Stimulated activated CD8-positive, alpha-beta memory T cell treated with anti-CD3 and anti-CD28 coated beads, Interleukin-7, amount 100 ng/mL, for 1 hour (primary cell): ENCODE data around the gene LAPTM4A.
"Not testable (repeated sequence)": the region's sequence is repeated elsewhere in the genome, so short reads cannot be mapped to it uniquely, and the experiment has no call there.

ENCODE experiments used
- DNase-seq, 2 donors: peaks; one replicate each; pipeline ENCODE4 v3.0.0-alpha.2; 2020; ENCODE audit warnings: low read depth in 2 of 2

Gene LAPTM4A

DNA sequence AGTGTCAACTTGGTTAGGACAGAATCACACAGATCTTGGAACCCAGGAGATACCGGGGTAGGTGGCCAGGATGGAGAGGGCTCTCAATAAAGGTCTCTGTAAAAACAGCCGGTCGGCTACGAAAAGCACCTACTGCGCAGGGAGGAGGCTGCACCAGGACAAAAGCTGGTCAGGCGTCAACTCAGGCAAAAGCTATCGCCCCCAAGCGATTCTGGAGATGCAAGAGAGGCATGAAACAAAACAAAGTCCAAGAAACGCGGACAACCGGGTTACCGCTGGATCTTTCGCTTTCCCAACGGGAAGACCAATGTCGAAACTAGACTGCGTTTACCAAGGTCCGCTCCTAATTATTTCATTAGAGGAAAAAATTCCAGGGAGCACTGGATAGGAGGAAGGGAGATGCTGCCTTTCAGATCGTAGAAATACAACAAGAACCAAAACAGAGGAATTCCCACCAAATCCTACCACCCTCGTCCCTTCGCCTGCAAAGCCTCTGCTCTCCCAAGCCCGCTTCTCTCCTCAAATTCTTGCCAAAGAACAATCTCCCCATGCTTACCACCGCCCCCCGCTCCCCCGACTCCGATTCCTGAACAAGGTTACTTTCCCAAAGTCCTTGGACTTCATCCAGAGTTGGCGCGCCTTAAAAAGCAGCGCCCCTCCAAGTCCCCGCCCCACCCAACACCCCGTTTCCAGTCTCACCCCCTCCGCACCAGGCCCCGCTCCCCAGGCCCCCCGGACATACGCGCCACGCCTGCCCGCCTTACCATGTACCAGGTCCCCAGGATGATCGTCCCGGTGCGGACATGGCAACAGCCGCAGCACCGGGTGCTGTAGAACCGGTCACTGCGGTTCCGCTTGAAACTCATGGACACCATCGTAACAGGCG lies 539 bp downstream of the LAPTM4A start:
- DNase-seq: no peak

DNA sequence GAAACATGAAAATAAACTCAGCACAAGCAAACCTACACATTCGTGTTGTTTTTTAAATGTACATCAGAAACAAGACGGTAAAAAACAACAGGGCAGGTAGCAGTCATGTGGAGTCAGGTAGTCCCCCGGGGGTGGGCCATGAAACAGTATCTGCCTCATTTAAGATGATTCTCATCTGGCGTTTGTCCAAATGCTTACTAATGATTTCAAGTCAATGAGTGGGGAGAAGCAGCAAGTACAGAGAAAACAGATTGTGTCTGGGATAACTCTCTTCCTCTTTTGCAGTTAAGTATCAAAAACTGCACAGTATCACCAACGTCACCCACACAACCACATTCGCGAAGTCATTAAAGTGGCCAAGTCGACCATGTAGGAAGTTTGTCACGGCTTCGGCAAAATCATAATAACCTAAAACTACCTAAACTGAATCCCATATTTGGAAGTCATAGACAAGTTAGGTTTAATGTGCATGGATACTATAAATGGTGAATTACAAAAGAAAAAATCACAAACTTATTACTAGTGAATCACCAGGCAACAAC lies 1.3 kb downstream of the LAPTM4A start:
- DNase-seq: no peak

GRCh38 chr2:20049637-20050036 lies 1.8 kb downstream of the LAPTM4A start:
- no peak for DNase-seq

GRCh38 chr2:20048488-20049448 lies 2.7 kb downstream of the LAPTM4A start:
- DNase-seq: no peak

DNA sequence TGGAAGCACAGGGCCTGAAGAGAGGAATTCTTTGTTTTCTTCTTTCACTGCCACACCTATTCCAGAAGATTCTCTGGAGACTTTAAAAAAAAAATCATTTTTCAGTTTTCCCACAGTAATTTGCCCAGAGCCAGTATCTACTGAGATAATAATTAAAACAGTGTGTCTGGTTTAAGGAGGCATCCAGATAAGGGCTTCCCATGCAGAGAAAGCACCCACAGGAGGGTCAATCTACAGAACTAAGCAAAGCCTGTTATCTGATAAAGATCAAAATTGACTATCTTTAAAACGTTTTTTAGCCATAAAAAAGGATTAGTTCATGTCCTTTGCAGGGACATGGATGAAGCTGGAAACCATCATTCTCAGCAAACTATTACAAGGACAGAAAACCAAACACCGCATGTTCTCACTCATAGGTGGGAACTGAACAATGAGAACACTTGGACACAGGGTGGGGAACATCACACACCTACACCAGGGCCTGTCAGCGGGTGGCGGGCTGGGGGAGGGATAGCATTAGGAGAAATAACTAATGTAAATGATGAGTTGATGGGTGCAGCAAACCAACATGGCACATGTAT lies 5.6 kb downstream of the LAPTM4A start:
- DNase-seq: not testable (repeated sequence)

- no peak for DNase-seq
Observed at GRCh38 chr2:20044778-20045177, 6.7 kb downstream of the LAPTM4A start.

DNA sequence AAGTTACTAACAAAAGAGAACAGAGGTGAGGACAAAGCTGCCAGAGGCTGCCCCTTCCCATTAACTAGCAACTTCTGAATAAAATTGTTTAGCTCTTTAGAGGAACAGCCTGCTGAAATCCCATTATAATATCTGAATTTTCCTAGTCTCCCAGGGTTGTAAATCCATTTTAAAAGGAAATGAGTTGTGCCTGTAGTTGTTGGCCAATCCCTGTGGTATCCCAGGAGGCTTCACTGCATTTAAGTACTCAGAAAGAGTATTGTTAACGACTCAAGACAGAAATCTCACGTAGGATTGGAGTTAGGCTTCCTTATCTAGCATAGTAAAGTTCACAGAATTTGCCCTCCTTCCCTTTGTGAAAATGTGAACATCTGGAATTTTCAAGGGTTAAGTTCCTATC lies 8.9 kb downstream of the LAPTM4A start:
- no peak for DNase-seq

GRCh38 chr2:20040489-20041172 lies 10.8 kb downstream of the LAPTM4A start:
- DNase-seq: no peak

DNA sequence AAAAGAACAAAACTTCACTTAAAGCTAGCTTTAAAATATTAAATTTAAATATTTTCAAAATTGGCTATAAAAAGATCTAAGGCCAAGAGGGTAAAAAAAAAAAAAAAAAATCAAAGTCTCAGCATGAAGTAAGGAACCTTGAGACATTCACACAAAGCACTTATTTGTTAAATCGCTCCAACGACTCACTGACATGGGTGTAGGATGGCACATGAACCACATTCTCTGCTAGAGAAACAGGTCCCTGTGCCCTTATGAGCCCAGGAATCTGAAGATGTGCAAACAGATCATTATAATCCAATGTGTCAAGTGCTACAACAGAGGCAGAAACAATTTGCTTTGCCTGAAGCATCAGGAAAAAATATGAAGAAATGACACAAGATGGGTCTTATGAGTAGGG lies 13.8 kb downstream of the LAPTM4A start:
- no peak for DNase-seq

- DNase-seq: no peak
Observed at GRCh38 chr2:20035955-20036666, 15.3 kb downstream of the LAPTM4A start.

- no peak for DNase-seq
Observed at GRCh38 chr2:20034821-20035220, 16.6 kb downstream of the LAPTM4A start.

- DNase-seq: no peak
Observed at GRCh38 chr2:20034218-20034617, 17.2 kb downstream of the LAPTM4A start.

DNA sequence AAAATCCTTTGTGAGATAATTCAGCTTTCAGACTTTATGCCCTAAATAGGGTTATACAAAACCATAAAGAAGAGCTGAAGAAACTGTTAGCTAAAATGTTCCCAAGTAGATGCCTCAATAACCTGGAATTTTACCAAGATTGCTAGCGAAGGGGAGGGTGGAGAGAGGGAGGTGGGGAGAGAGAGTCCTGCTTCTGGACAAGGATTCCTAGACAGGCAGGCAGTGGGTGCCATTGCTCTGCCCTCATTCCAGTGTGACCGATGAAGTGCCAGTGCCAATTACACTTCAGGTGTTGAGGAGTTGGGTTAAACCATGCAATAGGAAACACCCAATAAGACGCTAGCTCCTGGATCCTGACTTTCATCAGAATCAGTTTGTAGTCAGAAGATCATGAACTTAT lies 18.1 kb downstream of the LAPTM4A start:
- DNase-seq: no peak

DNA sequence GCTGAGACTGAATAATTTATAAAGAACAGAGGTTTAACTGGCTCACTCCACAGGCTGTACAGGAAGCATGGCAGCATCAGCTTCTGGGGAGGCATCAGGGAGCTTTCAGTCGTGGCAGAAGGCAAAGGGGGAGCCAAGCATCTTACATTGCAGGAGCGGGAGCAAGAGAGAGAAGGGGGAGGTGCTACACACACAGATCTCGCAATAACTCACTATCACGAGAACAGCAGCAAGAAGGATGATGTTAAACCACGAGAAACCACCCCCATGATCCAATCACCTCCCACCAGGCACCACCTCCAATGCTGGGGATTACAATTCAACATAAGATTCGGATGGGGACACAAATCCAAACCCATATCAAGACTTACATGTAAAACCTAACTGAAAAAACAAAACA lies 21.2 kb downstream of the LAPTM4A start:
- DNase-seq: no peak

GRCh38 chr2:20027705-20028434 lies 23.6 kb downstream of the LAPTM4A start:
- no peak for DNase-seq

DNA sequence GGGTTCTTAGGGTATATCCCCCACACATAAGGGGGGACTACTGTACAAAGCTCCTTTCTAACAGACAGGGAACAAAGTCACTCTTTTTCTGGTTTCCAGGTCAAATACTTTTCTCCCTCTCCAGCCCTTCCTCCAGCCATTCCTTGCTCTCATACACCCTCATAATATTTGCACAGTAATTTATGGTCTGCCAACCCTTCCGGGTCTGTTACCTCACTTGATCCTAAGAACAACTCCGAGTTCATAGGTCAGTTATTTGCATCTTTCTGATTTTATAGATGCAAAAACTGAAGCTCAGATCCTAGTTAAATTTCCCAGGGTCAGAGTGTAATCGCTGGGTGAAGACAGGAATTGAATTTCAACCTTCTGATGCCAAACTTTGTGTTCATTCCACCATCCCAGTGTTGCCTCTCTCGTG lies 24.2 kb downstream of the LAPTM4A start:
- no peak for DNase-seq

DNA sequence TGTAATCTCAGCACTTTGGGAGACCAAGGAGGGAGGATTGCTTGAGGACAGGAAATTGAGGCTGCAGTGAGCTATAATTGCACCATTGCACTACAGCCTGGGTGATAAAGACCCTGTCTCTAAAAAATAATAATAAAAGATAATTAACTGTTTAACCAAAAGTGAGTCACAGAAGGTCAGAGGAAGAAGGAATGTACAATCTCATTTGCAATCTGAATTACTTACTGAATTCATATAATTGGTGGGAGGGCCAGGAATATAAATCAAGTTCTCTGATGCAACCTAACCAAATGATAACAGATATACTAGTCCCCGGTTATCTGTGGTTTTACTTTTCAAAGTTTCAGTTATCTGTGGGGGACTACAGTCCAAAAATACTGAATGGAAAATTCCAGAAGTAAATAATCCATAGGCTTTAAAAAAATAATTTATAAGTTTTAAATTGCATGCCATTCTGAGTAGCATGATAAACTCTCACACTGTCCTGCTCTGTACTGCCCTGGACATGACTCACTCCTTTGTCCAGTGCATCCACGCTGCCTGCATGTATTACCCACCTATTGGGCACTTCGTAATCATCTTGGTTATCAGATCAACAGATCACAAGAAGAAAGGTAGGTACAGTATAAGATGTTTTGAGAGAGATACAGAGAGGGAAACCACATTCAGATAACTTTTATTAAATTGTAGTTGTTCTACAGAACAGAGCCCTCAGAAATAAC lies 26.2 kb downstream of the LAPTM4A start:
- no peak for DNase-seq

DNA sequence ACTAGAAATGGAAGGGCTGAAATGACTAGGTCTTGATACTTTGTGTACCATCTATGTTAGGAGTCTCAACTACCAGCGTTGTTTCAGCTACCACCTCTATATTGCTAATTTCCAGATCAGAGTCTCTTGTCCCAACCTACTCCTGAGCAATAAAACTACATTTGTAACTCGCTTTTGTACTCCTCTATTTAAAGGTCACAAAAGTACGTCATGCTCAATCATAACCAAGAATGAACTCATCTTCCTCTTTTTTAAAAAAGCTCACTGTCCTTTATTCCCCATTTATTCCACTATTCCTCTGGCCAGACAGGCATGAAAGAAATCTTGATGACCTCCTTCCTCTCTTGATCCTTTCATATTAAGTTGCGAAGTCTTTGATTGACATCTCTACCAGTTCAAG lies 27.7 kb downstream of the LAPTM4A start:
- DNase-seq: no peak

DNA sequence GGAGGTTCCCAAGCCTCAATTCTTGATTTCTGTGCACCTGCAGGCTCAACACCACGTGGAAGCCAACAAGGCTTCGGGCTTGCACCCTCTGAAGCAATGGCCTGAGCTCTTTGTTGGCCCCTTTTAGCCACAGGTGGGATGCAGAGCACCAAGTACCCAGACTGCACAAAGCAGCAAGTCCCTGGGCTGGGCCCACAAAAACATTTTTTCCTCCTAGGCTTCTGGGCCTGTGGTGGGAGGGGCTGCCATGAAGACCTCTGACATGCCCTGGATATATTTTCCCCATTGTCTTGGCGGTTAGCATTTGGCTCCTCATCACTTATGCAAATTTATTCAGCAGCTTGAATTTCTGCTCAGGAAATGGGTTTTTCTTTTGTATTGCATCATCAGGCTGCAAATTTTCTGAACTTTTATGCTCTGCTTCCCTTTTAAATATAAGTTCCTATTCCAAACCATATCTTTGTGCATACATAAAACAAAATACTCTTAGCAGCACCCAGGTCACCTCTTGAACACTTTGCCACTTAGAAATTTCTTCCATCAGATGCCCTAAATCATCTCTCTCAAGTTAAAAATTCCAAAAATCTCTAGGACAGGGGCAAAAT lies 29.9 kb downstream of the LAPTM4A start:
- no peak for DNase-seq
